GM12878 (cell line): ENCODE data around the gene SIPA1. TPM values are rescaled to one million over a fixed set of nuclear protein-coding genes. Genes with fewer than 3 reads are reported as not detected.
"Not testable (repeated sequence)": the region's sequence is repeated elsewhere in the genome, so short reads cannot be mapped to it uniquely, and the experiment has no call there.

Experiments
- ATAC-seq: fragments of 200-7000 bp; cut with Tn5 transposase; 3 replicates; pipeline ENCODE4 v1.9.1; 2020; ENCODE audit warnings: mild to moderate bottlenecking, moderate library complexity
- BruUV-seq: library from RNA; stranded (reverse); fragments of 400-500 nt; replicated peaks from 2 replicates; lab custom pipeline; 2021; lab: Mats Ljungman, UMichigan
- CTCF ChIA-PET: fragments of 300-600 bp; sonication (Branson Sonifier 250); formaldehyde crosslinking; extraction: SDS; loops from one replicate; lab custom pipeline; 2021; ENCODE audit warnings: inconsistent platforms; lab: Yijun Ruan, JAX
- POLR2A ChIA-PET: fragments of 350-600 bp; formaldehyde crosslinking; extraction: SDS; loops from one replicate; lab custom pipeline; 2021; ENCODE audit warnings: inconsistent platforms; lab: Charles Lee
- RAD21 ChIA-PET: fragments of 300-600 bp; sonication (Branson Sonifier 250); formaldehyde crosslinking; loops from one replicate; lab custom pipeline; 2023; ENCODE audit warnings: antibody characterized with exemption; ENCODE audit not compliant: unreplicated experiment; lab: Charles Lee
- SMC1A ChIA-PET: fragments of 300-600 bp; sonication (Branson Sonifier 250); formaldehyde crosslinking; loops from one replicate; lab custom pipeline; 2023; ENCODE audit not compliant: unreplicated experiment, uncharacterized antibody; lab: Charles Lee
- DNase-seq: peaks from one replicate; pipeline ENCODE4 v3.0.0-alpha.2; 2011; ENCODE audit warnings: low read depth, low spot score
- FAIRE-seq: peaks from 3 replicates; lab custom pipeline; 2011; peaks lifted over from hg19 to GRCh38; lab: Jason Lieb, UNC
- H2AFZ ChIP-seq: 2 replicates; pipeline ENCODE4 v1.6.0; 2011; ENCODE audit warnings: low read depth, low read length, control low read depth; ENCODE audit not compliant: control insufficient read depth
- H3K27ac ChIP-seq: 2 replicates; pipeline ENCODE4 v1.5.1; 2011; ENCODE audit warnings: control low read depth; ENCODE audit not compliant: control insufficient read depth, insufficient read depth
- H3K27me3 ChIP-seq, 2 experiments: replicated peaks in 1 of 2; 2 replicates each; pipeline versions ENCODE4 v1.6.0 to v1.6.1; 2011; ENCODE audit warnings: low read length in 1 of 2; ENCODE audit not compliant: control insufficient read depth in 2 of 2, insufficient read depth in 2 of 2
- H3K36me3 ChIP-seq, 2 experiments: 2 replicates each; pipeline ENCODE4 v1.5.1; 2011; ENCODE audit warnings: low read length in 1 of 2; ENCODE audit not compliant: control insufficient read depth in 2 of 2, insufficient read depth in 2 of 2
- H3K4me1 ChIP-seq: 2 replicates; pipeline ENCODE4 v1.6.1; 2011; ENCODE audit warnings: mild to moderate bottlenecking, low read length, moderate library complexity, mixed read lengths; ENCODE audit not compliant: control insufficient read depth, insufficient read depth
- H3K4me2 ChIP-seq: 2 replicates; pipeline ENCODE4 v1.6.0; 2011; ENCODE audit warnings: control low read depth; ENCODE audit not compliant: control insufficient read depth, insufficient read depth
- H3K4me3 ChIP-seq: fragments of 200-600 bp; sonication (generic); 2 replicates; pipeline ENCODE4 v1.5.1; 2016
- H3K79me2 ChIP-seq: 2 replicates; pipeline ENCODE4 v1.6.0; 2011; ENCODE audit warnings: low read length; ENCODE audit not compliant: control insufficient read depth, insufficient read depth
- H3K9ac ChIP-seq: 2 replicates; pipeline ENCODE4 v1.8.0; 2011; ENCODE audit warnings: low read length, control low read depth, mixed read lengths; ENCODE audit not compliant: control insufficient read depth, insufficient read depth
- H3K9me3 ChIP-seq: replicated peaks from 3 replicates; pipeline ENCODE4 v1.5.1; 2011; ENCODE audit warnings: mild to moderate bottlenecking, low read length; ENCODE audit not compliant: control insufficient read depth, insufficient read depth
- H4K20me1 ChIP-seq: 2 replicates; pipeline ENCODE4 v1.6.0; 2011; ENCODE audit not compliant: control insufficient read depth, insufficient read depth
- BCL11A ChIP-seq: IDR thresholded peaks from 2 replicates; pipeline ENCODE4 v1.6.1; 2011; ENCODE audit warnings: low read depth, low read length
- BMI1 ChIP-seq: fragments of 450-650 bp; IDR thresholded peaks from 2 replicates; pipeline ENCODE4 v1.6.1; 2016; ENCODE audit warnings: mild to moderate bottlenecking, moderate library complexity, borderline replicate concordance
- BRCA1 ChIP-seq: IDR thresholded peaks from 2 replicates; pipeline ENCODE4 v1.6.1; 2011; ENCODE audit warnings: low read depth, low read length, improper control_type of control experiment
- CBFB ChIP-seq: IDR thresholded peaks from 2 replicates; pipeline ENCODE4 v1.6.1; 2016; ENCODE audit warnings: antibody characterized with exemption, low read depth
- E2F4 ChIP-seq: IDR thresholded peaks from 2 replicates; pipeline ENCODE4 v1.6.1; 2012; ENCODE audit warnings: low read depth, low read length, improper control_type of control experiment
- EED ChIP-seq: sonication (generic); IDR thresholded peaks from 2 replicates; pipeline ENCODE4 v1.6.1; 2016; ENCODE audit warnings: antibody characterized with exemption, low read depth
- FOS ChIP-seq: IDR thresholded peaks from 3 replicates; pipeline ENCODE4 v1.6.1; 2011; ENCODE audit warnings: borderline replicate concordance; ENCODE audit not compliant: insufficient read length; ENCODE audit errors: extremely low read depth
- MYB ChIP-seq: fragments of 150-350 bp; IDR thresholded peaks from 2 replicates; pipeline ENCODE4 v1.6.1; 2014; ENCODE audit warnings: mild to moderate bottlenecking, low read depth, low read length, borderline replicate concordance
- PAX8 ChIP-seq: fragments of 450-650 bp; IDR thresholded peaks from 2 replicates; pipeline ENCODE4 v1.6.1; 2017; ENCODE audit warnings: mild to moderate bottlenecking, moderate library complexity
- POLR2A ChIP-seq: IDR thresholded peaks from 2 replicates; pipeline ENCODE4 v1.6.1; 2011; ENCODE audit warnings: low read depth, mild to moderate bottlenecking, low read length
- POU2F2 ChIP-seq: IDR thresholded peaks from 3 replicates; pipeline ENCODE4 v1.6.1; 2011; ENCODE audit warnings: low read depth, mild to moderate bottlenecking, low read length, borderline replicate concordance
- SMARCA5 ChIP-seq: fragments of 450-650 bp; IDR thresholded peaks from 2 replicates; pipeline ENCODE4 v1.6.1; 2017; ENCODE audit warnings: mild to moderate bottlenecking
- SP1 ChIP-seq: IDR thresholded peaks from one replicate; pipeline ENCODE4 v1.6.1; 2011; ENCODE audit warnings: low read depth, low read length
- WGBS: methylation state at CpG from one replicate; pipeline ENCODE4 v1.1.6; 2016; ENCODE audit warnings: low lambda C conversion rate; ENCODE audit not compliant: insufficient replicate concordance, insufficient coverage; ENCODE audit errors: missing lambda C conversion rate; 5-methylcytosine and 5-hydroxymethylcytosine counted together
- in situ Hi-C: fragments of 300-500 bp; cut with MboI; formaldehyde crosslinking; loops from 9 replicates; pipeline ENCODE4 v1.14.3; 2018; ENCODE audit warnings: mixed read lengths
- intact Hi-C: fragments of 100-400 bp; cut with micrococcal nuclease; formaldehyde crosslinking; loops from one replicate; pipeline ENCODE4 v1.14.2; 2022; ENCODE audit not compliant: unreplicated experiment
- polyA plus RNA-seq, 11 experiments: library from polyadenylated mRNA; depleted of rRNA in 4 of 11; unstranded in 6 of 11; stranded (reverse) in 5 of 11; fragments of >200 nt; fragmentation: Nextera tagmentation in 4 of 11; fragmentation: Illumina TruSeq in 1 of 11; extraction: Ambion mirVana in 4 of 11; extraction: Trizol in 1 of 11; gene quantifications; 1 replicate in 1 of 11; 2 replicates in 10 of 11; pipeline versions ENCODE4 v1.2.1 to v1.2.3, GENCODE V29; 2011 to 2016; ENCODE audit warnings: inconsistent platforms in 2 of 11, missing spikeins in 2 of 11, low read depth in 1 of 11
- total RNA-seq, 4 experiments: library from RNA; depleted of rRNA in 3 of 4; stranded (reverse); fragments of >200 nt in 3 of 4; fragmentation: Illumina TruSeq in 1 of 4; extraction: Trizol in 1 of 4; gene quantifications; 2 replicates each; pipeline versions ENCODE4 v1.2.1 to v1.2.3, GENCODE V29; 2013 to 2021
- TF ChIP-seq, protein P1 (sequence below): fragments of 450-650 bp; IDR thresholded peaks from 2 replicates; pipeline ENCODE4 v1.6.1; 2018; ENCODE audit warnings: borderline replicate concordance, mild to moderate bottlenecking; ENCODE audit not compliant: partially characterized antibody

SIPA1 gene
- total and polyA plus RNA-seq, 10 of the 15 experiments (the other 5 are each of a cell fraction or from before 2014, with no cell fraction given): 1.0 to 139 (median 33.4) TPM

GRCh38 chr11:65680192-65680743, 42.4 kb downstream of the SIPA1 start:
- no peaks in the 10 kb centered on the region for H4K20me1 ChIP-seq
- no peak overlapping the region for H3K9ac ChIP-seq
- ChIA-PET POLR2A (interaction anchor here (1.0 kb wide), 1 partner anchor 10 kb away, joined by 3 read pairs; no protein-coding TSS in a partner anchor), CTCF (interaction anchor here (0.8 kb wide), 1 partner anchor 15 kb away, joined by 3 read pairs; no protein-coding TSS in a partner anchor)
- DNase-seq: no peak
- no peaks in the 10 kb centered on the region for H3K27me3 ChIP-seq
- no peak overlapping the region for H2AFZ ChIP-seq
- H3K36me3 ChIP-seq: no peaks in the 10 kb centered on the region
- H3K4me2 ChIP-seq: no peak overlapping the region
- TF ChIP-seq EED (no peak), CBFB (no peak), E2F4 (no peak), FOS (no peak), BMI1 (no peak), POU2F2 (no peak), PAX8 (no peak), POLR2A (no peak), BCL11A (no peak), MYB (no peak), SP1 (no peak), BRCA1 (no peak), SMARCA5 (no peak)
- TF ChIP-seq, protein P1, sequence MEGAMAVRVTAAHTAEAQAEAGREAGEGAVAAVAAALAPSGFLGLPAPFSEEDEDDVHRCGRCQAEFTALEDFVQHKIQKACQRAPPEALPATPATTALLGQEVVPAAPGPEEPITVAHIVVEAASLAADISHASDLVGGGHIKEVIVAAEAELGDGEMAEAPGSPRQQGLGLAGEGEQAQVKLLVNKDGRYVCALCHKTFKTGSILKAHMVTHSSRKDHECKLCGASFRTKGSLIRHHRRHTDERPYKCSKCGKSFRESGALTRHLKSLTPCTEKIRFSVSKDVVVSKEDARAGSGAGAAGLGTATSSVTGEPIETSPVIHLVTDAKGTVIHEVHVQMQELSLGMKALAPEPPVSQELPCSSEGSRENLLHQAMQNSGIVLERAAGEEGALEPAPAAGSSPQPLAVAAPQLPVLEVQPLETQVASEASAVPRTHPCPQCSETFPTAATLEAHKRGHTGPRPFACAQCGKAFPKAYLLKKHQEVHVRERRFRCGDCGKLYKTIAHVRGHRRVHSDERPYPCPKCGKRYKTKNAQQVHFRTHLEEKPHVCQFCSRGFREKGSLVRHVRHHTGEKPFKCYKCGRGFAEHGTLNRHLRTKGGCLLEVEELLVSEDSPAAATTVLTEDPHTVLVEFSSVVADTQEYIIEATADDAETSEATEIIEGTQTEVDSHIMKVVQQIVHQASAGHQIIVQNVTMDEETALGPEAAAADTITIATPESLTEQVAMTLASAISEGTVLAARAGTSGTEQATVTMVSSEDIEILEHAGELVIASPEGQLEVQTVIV: no peak
- TF ChIP-seq, all 136 proteins: peak for 0
- intact Hi-C loops: no loop called here
- Histone ChIP-seq H3K4me1 (no peaks in the 10 kb centered on the region), H3K79me2 (no peaks in the 10 kb centered on the region), H3K9me3 (no peaks in the 10 kb centered on the region), H3K27ac (no peak overlapping the region), H3K4me3 (no peak overlapping the region)
- no TSS peak for BruUV-seq
- ChIA-PET RAD21 (no interaction called here), SMC1A (no interaction called here)
- 30% methylated on average over 5 of the region's 5 CpGs for WGBS
- in situ Hi-C loops: no loop called here
- ATAC-seq (no peak), FAIRE-seq (no peak)

DNA sequence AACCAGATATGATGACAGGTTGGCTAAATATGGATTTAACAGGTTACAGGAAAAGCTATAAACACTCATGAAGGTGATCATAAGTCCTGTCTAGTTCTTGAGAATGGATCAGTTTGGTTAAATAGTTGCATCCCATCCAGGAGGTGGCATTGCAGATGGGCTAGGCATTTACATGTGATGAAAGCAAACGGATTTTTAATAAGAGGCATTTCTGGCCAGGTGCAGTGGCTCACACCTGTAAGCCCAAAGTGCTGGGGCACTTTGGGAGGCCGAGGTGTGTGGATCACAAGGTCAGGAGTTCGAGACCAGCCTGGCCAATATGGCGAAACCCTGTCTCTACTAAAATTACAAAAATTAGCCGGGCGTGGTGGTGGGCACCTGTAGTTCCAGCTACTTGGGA, 45.6 kb downstream of the SIPA1 start:
- CTCF ChIA-PET: interaction anchor here (1.4 to 1.5 kb wide), 3 partner anchors 16 to 28 kb away, joined by 3 read pairs; partner anchors contain the start of gene KAT5
- RAD21 ChIA-PET, FAIRE-seq, H3K4me2 ChIP-seq, ATAC-seq, BruUV-seq, H3K79me2 ChIP-seq, H3K4me1 ChIP-seq, H3K9me3 ChIP-seq, DNase-seq, H4K20me1 ChIP-seq, H3K27ac ChIP-seq, H2AFZ ChIP-seq, H3K9ac ChIP-seq, intact Hi-C loops, H3K36me3 ChIP-seq, H3K27me3 ChIP-seq, in situ Hi-C loops, POLR2A ChIA-PET, SMC1A ChIA-PET, H3K4me3 ChIP-seq: not testable (repeated sequence)
- 29% methylated on average over 6 of the region's 6 CpGs for WGBS
